Astrocyte (in vitro differentiated cells and primary cell): ENCODE measurements around the gene FGFBP1. TPM values are rescaled to one million over a fixed set of nuclear protein-coding genes. Genes with fewer than 3 reads are reported as not detected.

Experiments
- DNase-seq: peaks from one replicate; pipeline ENCODE4 v3.0.0-alpha.2; 2010; ENCODE audit warnings: low read depth
- FAIRE-seq: peaks from 2 replicates; lab custom pipeline; 2011; peaks lifted over from hg19 to GRCh38; lab: Jason Lieb, UNC
- H2AFZ ChIP-seq: 2 replicates; pipeline ENCODE4 v1.6.0; 2012; ENCODE audit warnings: low read depth, low read length, inconsistent platforms
- H3K27ac ChIP-seq: 2 replicates; pipeline ENCODE4 v1.5.1; 2011; ENCODE audit warnings: low read depth, low read length, inconsistent platforms
- H3K27me3 ChIP-seq: 2 replicates; pipeline ENCODE4 v1.6.0; 2011; ENCODE audit warnings: low read length, inconsistent platforms; ENCODE audit not compliant: insufficient read depth
- H3K36me3 ChIP-seq: 2 replicates; pipeline ENCODE4 v1.5.1; 2011; ENCODE audit warnings: low read length, inconsistent platforms; ENCODE audit not compliant: insufficient read depth
- H3K4me1 ChIP-seq: 2 replicates; pipeline ENCODE4 v1.5.1; 2011; ENCODE audit warnings: low read length, inconsistent platforms; ENCODE audit not compliant: insufficient read depth
- H3K4me2 ChIP-seq: 2 replicates; pipeline ENCODE4 v1.6.0; 2012; ENCODE audit warnings: low read length, inconsistent platforms
- H3K4me3 ChIP-seq: 2 replicates; pipeline ENCODE4 v1.5.1; 2011; ENCODE audit warnings: low read depth, mild to moderate bottlenecking, low read length, inconsistent platforms; ENCODE audit not compliant: insufficient read depth
- H3K79me2 ChIP-seq: 2 replicates; pipeline ENCODE4 v1.6.0; 2012; ENCODE audit warnings: mild to moderate bottlenecking, low read length, inconsistent platforms; ENCODE audit not compliant: insufficient read depth
- H3K9ac ChIP-seq: 2 replicates; pipeline ENCODE4 v1.6.0; 2012; ENCODE audit warnings: mild to moderate bottlenecking, low read length, inconsistent platforms
- H3K9me3 ChIP-seq: 2 replicates; pipeline ENCODE4 v1.5.1; 2012; ENCODE audit warnings: low read depth, mild to moderate bottlenecking, low read length, inconsistent platforms; ENCODE audit not compliant: insufficient read depth
- H4K20me1 ChIP-seq: 2 replicates; pipeline ENCODE4 v1.6.0; 2012; ENCODE audit warnings: low read length, inconsistent platforms; ENCODE audit not compliant: insufficient read depth
- H3K27ac Mint-ChIP-seq: one replicate; pipeline ENCODE4 v1.8.0; 2021; ENCODE audit warnings: mild to moderate bottlenecking, mixed read lengths; ENCODE audit not compliant: unreplicated experiment
- H3K27me3 Mint-ChIP-seq: one replicate; pipeline ENCODE4 v1.8.0; 2021; ENCODE audit warnings: low read depth, mixed read lengths; ENCODE audit not compliant: unreplicated experiment
- H3K36me3 Mint-ChIP-seq: one replicate; pipeline ENCODE4 v1.8.0; 2021; ENCODE audit warnings: low read depth, mixed read lengths; ENCODE audit not compliant: unreplicated experiment
- H3K4me1 Mint-ChIP-seq: one replicate; pipeline ENCODE4 v1.8.0; 2021; ENCODE audit warnings: low read depth, mixed read lengths; ENCODE audit not compliant: unreplicated experiment
- H3K4me3 Mint-ChIP-seq: one replicate; pipeline ENCODE4 v1.8.0; 2021; ENCODE audit warnings: mild to moderate bottlenecking, moderate library complexity, mixed read lengths; ENCODE audit not compliant: unreplicated experiment
- H3K9me3 Mint-ChIP-seq: one replicate; pipeline ENCODE4 v1.8.0; 2021; ENCODE audit warnings: mild to moderate bottlenecking, mixed read lengths; ENCODE audit not compliant: unreplicated experiment
- EZH2 ChIP-seq: IDR thresholded peaks from 2 replicates; pipeline ENCODE4 v1.6.1; 2012; ENCODE audit warnings: mild to moderate bottlenecking, low read length, inconsistent platforms; ENCODE audit not compliant: insufficient read depth
- total RNA-seq: library from RNA; stranded (reverse); gene quantifications from 2 replicates; pipeline ENCODE4 v1.2.1, GENCODE V29; 2021
- TF ChIP-seq, protein P1 (sequence below): IDR thresholded peaks from 2 replicates; pipeline ENCODE4 v1.5.1; 2011; ENCODE audit warnings: low read depth, mild to moderate bottlenecking, inconsistent platforms, low read length, moderate library complexity; ENCODE audit not compliant: insufficient read depth

The FGFBP1 gene
- total RNA-seq, 1 donor from 2014 or later = not detected

DNA sequence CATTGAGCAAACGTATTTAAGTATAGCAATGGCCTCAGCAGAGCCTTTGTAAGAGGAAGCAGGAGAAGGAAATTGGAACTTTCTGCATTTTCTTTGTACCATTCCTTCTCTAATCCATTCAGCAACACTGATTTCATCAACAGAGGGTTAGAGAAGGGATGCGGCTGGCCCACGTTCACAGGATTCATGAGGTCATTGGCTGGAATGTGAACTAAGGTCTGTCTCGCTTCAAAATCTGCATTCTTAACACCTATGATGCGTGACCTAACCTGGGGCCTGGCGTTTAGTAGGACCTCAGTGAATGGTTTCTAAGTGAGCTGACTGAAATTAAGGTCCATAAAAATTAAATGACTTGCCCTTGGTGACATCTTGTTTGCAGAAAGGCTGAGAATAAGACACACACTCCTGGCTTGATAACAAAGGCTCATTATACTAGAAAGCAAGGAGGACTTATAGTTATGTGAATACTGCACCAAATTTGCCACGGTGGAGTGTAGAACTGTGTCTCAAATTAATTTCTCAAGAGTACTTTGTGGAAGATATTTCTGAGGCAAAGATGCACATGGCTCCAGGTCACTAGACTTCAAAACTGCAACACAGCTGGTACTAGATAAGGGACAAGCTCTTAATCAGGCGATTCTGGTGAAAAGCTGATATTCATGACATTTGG lies 25.4 kb downstream of the FGFBP1 start:
- peak overlapping the region; percentile 8 for H3K4me3 ChIP-seq
- H3K9ac ChIP-seq = peak overlapping the region; percentile 79
- Mint-ChIP-seq H3K36me3 (no peaks in the 10 kb centered on the region), H3K4me1 (peaks cover 28% of the 10 kb centered on the region), H3K27ac (peak overlapping the region; percentile 98), H3K27me3 (no peaks in the 10 kb centered on the region), H3K4me3 (no peak overlapping the region), H3K9me3 (peaks cover 5% of the 10 kb centered on the region)
- peak overlapping the region; percentile 12 for H2AFZ ChIP-seq
- peak overlapping the region; percentile 76 for H3K4me2 ChIP-seq
- FAIRE-seq (no peak), DNase-seq (peak; percentile 79)
- H3K27ac ChIP-seq = peak overlapping the region; percentile 97
- no peaks in the 10 kb centered on the region for H4K20me1 ChIP-seq
- H3K79me2 ChIP-seq = no peaks in the 10 kb centered on the region
- H3K9me3 ChIP-seq = no peaks in the 10 kb centered on the region
- no peak for TF ChIP-seq EZH2
- TF ChIP-seq, protein P1, sequence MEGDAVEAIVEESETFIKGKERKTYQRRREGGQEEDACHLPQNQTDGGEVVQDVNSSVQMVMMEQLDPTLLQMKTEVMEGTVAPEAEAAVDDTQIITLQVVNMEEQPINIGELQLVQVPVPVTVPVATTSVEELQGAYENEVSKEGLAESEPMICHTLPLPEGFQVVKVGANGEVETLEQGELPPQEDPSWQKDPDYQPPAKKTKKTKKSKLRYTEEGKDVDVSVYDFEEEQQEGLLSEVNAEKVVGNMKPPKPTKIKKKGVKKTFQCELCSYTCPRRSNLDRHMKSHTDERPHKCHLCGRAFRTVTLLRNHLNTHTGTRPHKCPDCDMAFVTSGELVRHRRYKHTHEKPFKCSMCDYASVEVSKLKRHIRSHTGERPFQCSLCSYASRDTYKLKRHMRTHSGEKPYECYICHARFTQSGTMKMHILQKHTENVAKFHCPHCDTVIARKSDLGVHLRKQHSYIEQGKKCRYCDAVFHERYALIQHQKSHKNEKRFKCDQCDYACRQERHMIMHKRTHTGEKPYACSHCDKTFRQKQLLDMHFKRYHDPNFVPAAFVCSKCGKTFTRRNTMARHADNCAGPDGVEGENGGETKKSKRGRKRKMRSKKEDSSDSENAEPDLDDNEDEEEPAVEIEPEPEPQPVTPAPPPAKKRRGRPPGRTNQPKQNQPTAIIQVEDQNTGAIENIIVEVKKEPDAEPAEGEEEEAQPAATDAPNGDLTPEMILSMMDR = no peak
- no peaks in the 10 kb centered on the region for H3K36me3 ChIP-seq
- H3K27me3 ChIP-seq = no peaks in the 10 kb centered on the region
- H3K4me1 ChIP-seq = peaks cover 31% of the 10 kb centered on the region

DNA sequence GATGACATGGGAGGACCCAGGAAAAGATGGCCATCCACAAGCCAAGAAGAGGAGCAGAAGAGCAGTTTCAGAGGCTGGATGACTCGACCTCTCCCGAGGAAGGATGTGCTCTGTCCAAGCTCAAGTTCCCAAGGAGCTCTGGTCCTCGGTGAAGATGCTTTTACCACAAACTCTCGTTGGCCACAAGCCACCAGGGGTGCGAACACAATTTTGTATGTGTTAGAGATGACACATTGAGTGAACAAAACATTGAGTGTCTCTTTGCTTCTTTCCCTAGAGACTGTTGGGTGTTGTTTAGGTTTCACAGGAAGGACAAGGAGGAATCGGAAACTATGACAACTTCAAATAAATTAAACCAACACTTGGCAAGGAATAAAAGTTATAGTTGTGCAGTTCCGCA lies 26.3 kb downstream of the FGFBP1 start:
- FAIRE-seq = peak; percentile 32
- peaks cover 31% of the 10 kb centered on the region for H3K4me1 ChIP-seq
- no peak for TF ChIP-seq EZH2
- TF ChIP-seq, protein P1 = no peak

More for the DNA sequence above, 26.3 kb downstream of the FGFBP1 start:
- H3K9ac ChIP-seq = peak overlapping the region; percentile 79
- H3K4me3 ChIP-seq = no peak overlapping the region
- no peaks in the 10 kb centered on the region for H3K9me3 ChIP-seq
- peak; percentile 39 for DNase-seq
- Mint-ChIP-seq H3K36me3 (no peaks in the 10 kb centered on the region), H3K27ac (peak overlapping the region; percentile 78), H3K4me3 (no peak overlapping the region), H3K27me3 (no peaks in the 10 kb centered on the region), H3K4me1 (peaks cover 28% of the 10 kb centered on the region), H3K9me3 (peaks cover 5% of the 10 kb centered on the region)
- no peaks in the 10 kb centered on the region for H3K79me2 ChIP-seq
- peak overlapping the region; percentile 76 for H3K4me2 ChIP-seq
- no peaks in the 10 kb centered on the region for H3K27me3 ChIP-seq
- H3K36me3 ChIP-seq = no peaks in the 10 kb centered on the region
- H2AFZ ChIP-seq = peak overlapping the region; percentile 18
- no peaks in the 10 kb centered on the region for H4K20me1 ChIP-seq
- H3K27ac ChIP-seq = peak overlapping the region; percentile 97
